Measurements from ENCODE around the gene ESR1. TPM values are rescaled to one million over a fixed set of nuclear protein-coding genes. Genes with fewer than 3 reads are reported as not detected.
"Not testable (repeated sequence)": the region's sequence is repeated elsewhere in the genome, so short reads cannot be mapped to it uniquely, and the experiment has no call there.

ESR1 gene
- total and polyA plus RNA-seq, 2 experiments from 2014 or later = 1.6 to 5.1 TPM

- H3K9me3 ChIP-seq (ENCODE audit: low read depth) = peaks cover 4% of the 10 kb centered on the region
- TF ChIP-seq, protein P1, sequence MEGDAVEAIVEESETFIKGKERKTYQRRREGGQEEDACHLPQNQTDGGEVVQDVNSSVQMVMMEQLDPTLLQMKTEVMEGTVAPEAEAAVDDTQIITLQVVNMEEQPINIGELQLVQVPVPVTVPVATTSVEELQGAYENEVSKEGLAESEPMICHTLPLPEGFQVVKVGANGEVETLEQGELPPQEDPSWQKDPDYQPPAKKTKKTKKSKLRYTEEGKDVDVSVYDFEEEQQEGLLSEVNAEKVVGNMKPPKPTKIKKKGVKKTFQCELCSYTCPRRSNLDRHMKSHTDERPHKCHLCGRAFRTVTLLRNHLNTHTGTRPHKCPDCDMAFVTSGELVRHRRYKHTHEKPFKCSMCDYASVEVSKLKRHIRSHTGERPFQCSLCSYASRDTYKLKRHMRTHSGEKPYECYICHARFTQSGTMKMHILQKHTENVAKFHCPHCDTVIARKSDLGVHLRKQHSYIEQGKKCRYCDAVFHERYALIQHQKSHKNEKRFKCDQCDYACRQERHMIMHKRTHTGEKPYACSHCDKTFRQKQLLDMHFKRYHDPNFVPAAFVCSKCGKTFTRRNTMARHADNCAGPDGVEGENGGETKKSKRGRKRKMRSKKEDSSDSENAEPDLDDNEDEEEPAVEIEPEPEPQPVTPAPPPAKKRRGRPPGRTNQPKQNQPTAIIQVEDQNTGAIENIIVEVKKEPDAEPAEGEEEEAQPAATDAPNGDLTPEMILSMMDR (IDR thresholded peaks at IDR 0.05; ENCODE audit: low read depth, low read length) = no peak
- no peaks in the 10 kb centered on the region for H3K4me1 ChIP-seq (ENCODE audit: low read depth)
- no peak overlapping the region for H3K4me3 ChIP-seq
- no peak overlapping the region for H3K27ac ChIP-seq
- no peaks in the 10 kb centered on the region for H3K27me3 ChIP-seq
- DNase-seq (ENCODE audit: low read depth in 1 of 2, low spot score in 1 of 2) = no peak
- H3K36me3 ChIP-seq = no peaks in the 10 kb centered on the region
Measured at GRCh38 chr6:152022303-152022702, 214.8 kb downstream of the ESR1 start.

GRCh38 chr6:152023613-152024012 is 216.1 kb downstream of the ESR1 start:
- H3K36me3 ChIP-seq = no peaks in the 10 kb centered on the region
- no peaks in the 10 kb centered on the region for H3K4me1 ChIP-seq (ENCODE audit: low read depth)
- H3K4me3 ChIP-seq = no peak overlapping the region
- H3K27ac ChIP-seq = no peak overlapping the region
- H3K27me3 ChIP-seq = no peaks in the 10 kb centered on the region
- DNase-seq (ENCODE audit: low read depth in 1 of 2, low spot score in 1 of 2) = no peak
- TF ChIP-seq, protein P1 (IDR thresholded peaks at IDR 0.05; ENCODE audit: low read depth, low read length) = no peak
- H3K9me3 ChIP-seq (ENCODE audit: low read depth) = peaks cover 4% of the 10 kb centered on the region

- Histone ChIP-seq H3K9me3 (ENCODE audit: low read depth) (peaks cover 4% of the 10 kb centered on the region), H3K27me3 (no peaks in the 10 kb centered on the region), H3K27ac (no peak overlapping the region), H3K4me3 (no peak overlapping the region), H3K4me1 (ENCODE audit: low read depth) (no peaks in the 10 kb centered on the region), H3K36me3 (no peaks in the 10 kb centered on the region)
- no peak for DNase-seq (ENCODE audit: low read depth in 1 of 2, low spot score in 1 of 2)
- TF ChIP-seq, protein P1 (IDR thresholded peaks at IDR 0.05; ENCODE audit: low read depth, low read length) = no peak
Measured at GRCh38 chr6:152026291-152026690, 218.8 kb downstream of the ESR1 start.

- H3K27ac ChIP-seq; H3K9me3 ChIP-seq (ENCODE audit: low read depth); H3K27me3 ChIP-seq; DNase-seq (ENCODE audit: low read depth in 1 of 2, low spot score in 1 of 2); H3K4me1 ChIP-seq (ENCODE audit: low read depth); H3K4me3 ChIP-seq; H3K36me3 ChIP-seq: not testable (repeated sequence)
Measured at GRCh38 chr6:152026744-152027143, 219.3 kb downstream of the ESR1 start.

DNA sequence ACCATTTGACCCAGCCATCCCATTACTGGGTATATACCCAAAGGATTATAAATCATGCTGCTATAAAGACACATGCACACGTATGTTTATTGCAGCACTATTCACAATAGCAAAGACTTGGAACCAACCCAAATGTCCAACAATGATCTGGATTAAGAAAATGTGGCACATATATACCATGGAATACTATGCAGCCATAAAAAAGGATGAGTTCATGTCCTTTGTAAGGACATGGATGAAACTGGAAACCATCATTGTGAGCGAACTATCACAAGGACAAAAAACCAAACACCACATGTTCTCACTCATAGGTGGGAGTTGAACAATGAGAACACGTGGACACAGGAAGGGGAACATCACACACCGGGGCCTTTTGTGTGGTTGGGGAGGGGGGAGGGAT is 226.3 kb downstream of the ESR1 start:
- H3K4me3 ChIP-seq; H3K27ac ChIP-seq; H3K4me1 ChIP-seq (ENCODE audit: low read depth); H3K36me3 ChIP-seq; H3K27me3 ChIP-seq; H3K9me3 ChIP-seq (ENCODE audit: low read depth); DNase-seq (ENCODE audit: low read depth in 1 of 2, low spot score in 1 of 2): not testable (repeated sequence)

DNA sequence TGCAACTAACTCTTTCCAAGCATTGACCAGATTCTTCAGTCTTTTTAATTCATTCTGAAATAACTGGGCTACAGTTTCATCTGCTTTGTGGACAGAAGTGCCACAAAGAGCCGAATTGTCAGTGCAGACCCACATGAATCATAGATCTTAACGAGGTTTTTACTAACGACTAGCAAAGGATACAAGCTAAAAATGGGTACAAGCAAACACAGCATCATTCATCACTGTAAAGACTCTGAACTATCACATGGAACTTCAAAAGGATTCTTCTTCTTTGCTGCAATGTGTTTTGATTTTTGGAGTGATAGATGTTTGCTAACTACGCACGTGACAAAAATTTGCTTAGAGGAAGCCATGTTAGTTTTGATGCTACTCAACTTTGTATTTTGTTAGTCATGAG is 227.1 kb downstream of the ESR1 start:
- H3K36me3 ChIP-seq = no peaks in the 10 kb centered on the region
- H3K4me1 ChIP-seq (ENCODE audit: low read depth) = no peaks in the 10 kb centered on the region
- H3K27ac ChIP-seq = no peak overlapping the region
- DNase-seq (ENCODE audit: low read depth in 1 of 2, low spot score in 1 of 2) = no peak
- no peaks in the 10 kb centered on the region for H3K27me3 ChIP-seq
- H3K9me3 ChIP-seq (ENCODE audit: low read depth) = no peaks in the 10 kb centered on the region
- TF ChIP-seq, protein P1 (IDR thresholded peaks at IDR 0.05; ENCODE audit: low read depth, low read length) = no peak
- H3K4me3 ChIP-seq = no peak overlapping the region

DNA sequence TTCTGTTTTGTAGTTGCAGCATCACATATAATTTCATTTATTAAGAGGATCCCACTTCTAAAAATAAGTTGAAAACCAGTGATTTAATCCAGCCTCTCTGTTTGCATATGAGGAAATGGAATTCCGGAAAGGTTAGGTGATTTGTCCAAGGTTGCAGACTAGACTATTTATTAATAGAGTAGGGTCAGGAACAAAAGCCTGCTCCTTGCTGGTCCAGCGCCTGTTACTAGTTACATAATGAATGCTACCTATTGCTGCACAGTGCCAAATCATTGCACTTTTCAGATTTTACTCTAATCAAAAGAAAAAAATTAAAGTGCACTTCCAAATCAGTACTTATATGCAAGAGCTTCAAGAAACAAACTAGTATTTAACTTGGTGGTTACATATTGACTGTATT is 238.6 kb downstream of the ESR1 start:
- H3K27ac ChIP-seq = no peak overlapping the region
- H3K4me1 ChIP-seq (ENCODE audit: low read depth) = peaks cover 25% of the 10 kb centered on the region
- no peaks in the 10 kb centered on the region for H3K27me3 ChIP-seq
- TF ChIP-seq, protein P1 (IDR thresholded peaks at IDR 0.05; ENCODE audit: low read depth, low read length) = no peak
- no peaks in the 10 kb centered on the region for H3K9me3 ChIP-seq (ENCODE audit: low read depth)
- no peak for DNase-seq (ENCODE audit: low read depth in 1 of 2, low spot score in 1 of 2)
- H3K36me3 ChIP-seq = no peaks in the 10 kb centered on the region
- no peak overlapping the region for H3K4me3 ChIP-seq
